Measurements from ENCODE around the gene SEC14L1.
"Not testable (repeated sequence)": the region's sequence is repeated elsewhere in the genome, so short reads cannot be mapped to it uniquely, and the experiment has no call there.

SEC14L1 gene

DNA sequence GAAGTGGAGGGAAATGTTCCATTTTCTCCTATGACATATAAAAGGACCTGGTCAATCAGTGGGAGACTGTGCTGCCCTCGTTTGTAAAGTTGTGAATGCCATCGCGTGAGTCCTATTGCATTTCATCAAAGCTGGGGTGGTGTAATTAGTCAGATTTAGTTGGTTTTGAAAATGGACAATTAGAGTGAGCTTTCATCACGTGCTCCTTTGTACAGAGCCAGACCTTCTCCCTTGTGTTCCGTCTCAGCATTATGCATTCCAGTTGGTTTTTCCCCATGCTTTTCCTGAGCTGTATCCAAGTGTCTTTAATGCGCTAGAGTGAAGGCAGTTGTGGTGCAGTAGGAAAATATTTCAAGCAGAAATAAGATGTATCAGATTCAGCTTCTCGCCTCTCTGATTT is 10.4 kb downstream of the SEC14L1 start:
- no peak for DNase-seq (ENCODE audit: extremely low read depth, low read depth)
- TF ChIP-seq CTCF (IDR thresholded peaks at IDR 0.05; ENCODE audit: low read depth, low read length, missing control alignments) = no peak
- H3K4me3 ChIP-seq (replicated peaks; ENCODE audit: low read depth, low read length) = no peak overlapping the region

GRCh38 chr17:77152056-77152455 is 11.3 kb downstream of the SEC14L1 start:
- DNase-seq (ENCODE audit: extremely low read depth, low read depth); H3K4me3 ChIP-seq (replicated peaks; ENCODE audit: low read depth, low read length): not testable (repeated sequence)

GRCh38 chr17:77153472-77153871 is 12.7 kb downstream of the SEC14L1 start:
- TF ChIP-seq CTCF (IDR thresholded peaks at IDR 0.05; ENCODE audit: low read depth, low read length, missing control alignments) = no peak
- no peak for DNase-seq (ENCODE audit: extremely low read depth, low read depth)
- no peak overlapping the region for H3K4me3 ChIP-seq (replicated peaks; ENCODE audit: low read depth, low read length)

DNA sequence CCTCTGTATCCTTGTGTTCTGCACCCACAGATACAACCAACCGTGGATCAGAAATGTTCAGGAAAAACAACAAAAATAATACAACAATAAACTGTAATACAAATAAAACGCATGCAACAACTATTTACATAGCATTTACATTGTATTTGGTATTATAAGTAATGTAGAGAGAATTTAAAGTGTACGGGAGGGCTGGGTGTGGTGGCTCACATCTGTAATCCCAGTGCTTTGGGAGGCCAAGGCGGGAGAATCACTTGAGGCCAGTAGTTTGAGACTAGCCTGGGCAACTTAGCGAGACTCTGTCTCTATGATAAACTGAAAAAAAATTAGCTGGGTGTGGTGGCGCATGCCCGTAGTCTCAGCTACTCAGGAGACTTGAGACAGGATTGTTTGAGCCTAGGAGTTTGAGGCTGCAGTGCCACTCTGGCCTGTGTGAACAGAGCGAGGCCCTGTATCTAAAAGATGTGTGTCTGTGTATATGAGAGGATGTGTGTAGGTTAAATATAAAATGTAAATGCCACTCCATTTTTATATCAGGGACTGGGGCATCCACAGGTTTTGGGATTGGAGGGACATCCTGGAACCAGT is 13.3 kb downstream of the SEC14L1 start:
- no peak for TF ChIP-seq CTCF (IDR thresholded peaks at IDR 0.05; ENCODE audit: low read depth, low read length, missing control alignments)
- DNase-seq (ENCODE audit: extremely low read depth, low read depth) = no peak
- H3K4me3 ChIP-seq (replicated peaks; ENCODE audit: low read depth, low read length) = no peak overlapping the region

DNA sequence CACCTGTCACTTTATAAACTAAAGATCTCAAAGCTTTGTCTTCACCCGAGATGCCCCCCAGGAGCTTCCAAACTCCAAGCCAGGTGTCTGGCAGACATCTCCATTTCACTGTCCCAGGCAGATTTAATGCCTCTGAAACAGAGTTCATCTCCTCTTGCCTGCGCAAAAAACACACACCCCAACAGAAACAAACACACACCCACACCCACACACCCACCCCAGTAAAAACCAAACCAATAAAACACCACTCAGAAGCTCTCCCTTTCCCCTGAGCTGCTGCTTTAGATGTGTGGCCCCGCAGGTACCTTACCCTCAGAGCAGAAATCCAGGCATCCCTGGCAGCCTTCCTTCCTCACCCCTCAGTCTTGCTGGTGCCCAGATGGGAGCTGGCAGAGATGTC is 14.4 kb downstream of the SEC14L1 start:
- H3K4me3 ChIP-seq (replicated peaks; ENCODE audit: low read depth, low read length) = no peak overlapping the region
- DNase-seq (ENCODE audit: extremely low read depth, low read depth) = no peak
- no peak for TF ChIP-seq CTCF (IDR thresholded peaks at IDR 0.05; ENCODE audit: low read depth, low read length, missing control alignments)

DNA sequence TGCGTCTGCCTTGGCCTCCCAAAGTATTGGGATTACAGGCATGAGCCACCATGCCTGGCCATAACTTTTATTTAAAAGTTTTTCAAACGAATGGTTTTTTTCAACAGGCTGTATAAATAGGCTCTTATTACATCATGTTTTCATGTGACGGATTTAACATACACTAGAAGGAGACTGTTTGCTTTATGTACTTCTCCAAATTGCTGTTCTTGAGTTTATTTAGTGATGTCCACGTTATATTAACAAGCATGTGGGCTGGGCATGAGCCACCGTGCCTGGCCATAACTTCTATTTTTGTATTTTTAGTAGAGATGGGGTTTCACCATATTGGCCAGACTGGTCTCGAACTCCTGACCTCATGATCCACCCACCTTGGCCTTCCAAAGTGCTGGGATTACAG is 17.0 kb downstream of the SEC14L1 start:
- DNase-seq (ENCODE audit: extremely low read depth, low read depth); H3K4me3 ChIP-seq (replicated peaks; ENCODE audit: low read depth, low read length): not testable (repeated sequence)

DNA sequence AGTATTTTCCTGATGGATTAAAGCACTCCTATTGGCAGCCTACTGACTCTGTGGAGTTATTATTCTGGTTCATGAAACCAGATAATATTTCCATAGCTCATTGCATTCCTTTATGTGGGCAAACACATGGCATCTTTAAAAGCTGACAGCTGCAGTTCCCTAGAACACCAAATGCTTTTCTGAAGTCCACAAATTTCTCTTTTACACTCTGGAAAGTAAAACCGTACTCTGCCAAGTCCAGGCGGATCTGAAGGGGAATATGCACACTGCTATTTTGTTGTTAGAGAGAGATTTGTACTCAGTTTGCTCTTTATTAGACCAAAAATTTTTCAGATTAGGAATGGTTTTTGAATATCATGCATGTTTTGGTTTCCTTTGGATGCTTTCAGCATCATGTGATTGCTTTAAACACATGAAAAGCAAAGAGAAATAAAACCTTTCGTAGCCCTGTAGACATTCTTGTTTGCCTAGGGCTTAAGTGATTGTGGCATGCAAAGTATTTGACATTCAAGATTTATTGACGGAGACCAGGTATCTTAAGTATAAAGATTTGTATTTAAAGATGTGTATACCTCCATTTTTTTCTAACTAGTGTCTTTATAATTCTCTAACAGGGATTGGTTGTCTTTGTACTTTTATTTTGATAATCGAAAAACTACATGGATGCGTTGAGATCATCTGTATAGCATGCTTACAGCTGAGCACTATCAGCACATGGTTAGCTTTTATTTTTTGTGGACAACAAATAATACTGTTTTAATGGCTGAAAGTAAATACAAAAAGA is 19.5 kb downstream of the SEC14L1 start:
- TF ChIP-seq CTCF (IDR thresholded peaks at IDR 0.05; ENCODE audit: low read depth, low read length, missing control alignments) = no peak

More for the DNA sequence above, 19.5 kb downstream of the SEC14L1 start:
- H3K4me3 ChIP-seq (replicated peaks; ENCODE audit: low read depth, low read length) = no peak overlapping the region
- no peak for DNase-seq (ENCODE audit: extremely low read depth, low read depth)

All from HFF-Myc (cell line).